ENCODE results near the gene NELL1.

DNA sequence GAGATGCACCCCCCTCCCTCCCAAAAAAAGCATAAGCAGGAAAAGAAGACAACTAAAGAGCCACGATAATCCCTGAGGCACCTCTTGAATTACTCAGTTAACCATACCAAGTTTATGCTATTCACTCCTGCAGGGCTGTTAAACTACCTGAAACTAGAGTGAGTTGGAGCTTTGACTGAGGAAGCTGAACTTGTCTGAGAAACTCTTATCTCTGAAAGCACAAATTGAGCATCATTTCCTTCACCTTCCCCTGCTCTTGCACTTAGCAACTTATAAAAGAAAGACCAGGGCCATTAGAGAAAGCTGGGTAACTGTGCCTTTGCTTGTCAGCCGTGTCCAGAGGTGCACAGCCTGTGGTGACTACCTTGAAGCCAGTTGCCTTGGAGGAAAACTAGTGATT is 745.6 kb downstream of the NELL1 start:
- TF ChIP-seq GATA2 (IDR thresholded peaks at IDR 0.05; ENCODE audit: low read depth, low read length), result no peak
- TF ChIP-seq GATA3 (IDR thresholded peaks at IDR 0.05; ENCODE audit: low read depth, low read length), result no peak
